Stimulated activated CD8-positive, alpha-beta memory T cell treated with anti-CD3 and anti-CD28 coated beads, Interleukin-15, amount 100 ng/mL, for 24 hours (primary cell): Measurements from ENCODE around the gene AP3S2.
"Not testable (repeated sequence)": the region's sequence is repeated elsewhere in the genome, so short reads cannot be mapped to it uniquely, and the experiment has no call there.

Experiments
- DNase-seq: peaks from one replicate; pipeline ENCODE4 v3.0.0-alpha.2; 2020; ENCODE audit warnings: low read depth

Gene AP3S2

GRCh38 chr15:89903015-89903857 lies 9.4 kb upstream of the AP3S2 start:
- no peak for DNase-seq

- DNase-seq = no peak
Measured at GRCh38 chr15:89900849-89901248, 7.1 kb upstream of the AP3S2 start.

GRCh38 chr15:89899951-89900567 lies 6.3 kb upstream of the AP3S2 start:
- no peak for DNase-seq

GRCh38 chr15:89899295-89899945 lies 5.6 kb upstream of the AP3S2 start:
- DNase-seq = no peak

GRCh38 chr15:89898614-89899294 lies 5.0 kb upstream of the AP3S2 start:
- no peak for DNase-seq

- no peak for DNase-seq
Measured at GRCh38 chr15:89898146-89898545, 4.4 kb upstream of the AP3S2 start.

- DNase-seq = no peak
Measured at GRCh38 chr15:89893027-89893426, 767 bp downstream of the AP3S2 start.

- DNase-seq = no peak
Measured at GRCh38 chr15:89888214-89888804, 5.5 kb downstream of the AP3S2 start.

GRCh38 chr15:89885611-89886010 lies 8.2 kb downstream of the AP3S2 start:
- DNase-seq = no peak

GRCh38 chr15:89885179-89885578 lies 8.6 kb downstream of the AP3S2 start:
- not testable (repeated sequence) for DNase-seq

GRCh38 chr15:89883518-89883917 lies 10.3 kb downstream of the AP3S2 start:
- no peak for DNase-seq

- DNase-seq = no peak
Measured at GRCh38 chr15:89880727-89881126, 13.1 kb downstream of the AP3S2 start.

- DNase-seq = no peak
Measured at GRCh38 chr15:89878323-89878722, 15.5 kb downstream of the AP3S2 start.

GRCh38 chr15:89877083-89877425 lies 16.7 kb downstream of the AP3S2 start:
- no peak for DNase-seq

- DNase-seq = no peak
Measured at GRCh38 chr15:89876396-89877082, 17.3 kb downstream of the AP3S2 start.

- DNase-seq = no peak
Measured at GRCh38 chr15:89875741-89876140, 18.1 kb downstream of the AP3S2 start.

- DNase-seq = peak; percentile 67
Measured at GRCh38 chr15:89874926-89875564, 18.7 kb downstream of the AP3S2 start.

GRCh38 chr15:89870688-89871288 lies 23.0 kb downstream of the AP3S2 start:
- no peak for DNase-seq

- no peak for DNase-seq
Measured at GRCh38 chr15:89870006-89870405, 23.8 kb downstream of the AP3S2 start.

GRCh38 chr15:89869490-89869889 lies 24.3 kb downstream of the AP3S2 start:
- not testable (repeated sequence) for DNase-seq
